ENCODE results near the gene KCNA4. TPM values are rescaled to one million over a fixed set of nuclear protein-coding genes. Genes with fewer than 3 reads are reported as not detected.
A peak's percentile ranks its signal among the peaks of the same experiment; 100 is the strongest.

The KCNA4 gene
- total RNA-seq, 1 donor from 2014 or later = not detected

DNA sequence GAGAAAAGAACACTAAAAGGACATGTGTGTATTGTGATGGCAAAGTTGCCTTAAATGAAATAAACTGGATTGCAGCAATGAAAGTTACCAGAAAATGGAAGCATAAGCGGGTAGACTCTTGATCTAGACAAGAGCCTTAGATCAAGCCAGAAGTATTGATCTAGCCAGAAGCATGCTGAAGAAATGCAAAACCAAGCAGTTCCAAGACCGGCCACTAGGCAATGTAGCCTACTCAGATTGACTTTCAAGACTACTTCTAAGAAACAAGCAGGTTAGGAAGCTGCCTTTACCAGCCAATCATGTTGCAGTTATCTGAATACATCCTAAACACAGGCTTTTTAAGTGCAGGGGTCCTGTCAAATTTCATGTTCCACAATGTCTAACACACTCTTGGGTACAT is 54.6 kb downstream of the KCNA4 start:
- DNase-seq (ENCODE audit: low read depth) = no peak
- TF ChIP-seq CTCF (IDR thresholded peaks at IDR 0.05; ENCODE audit: insufficient read depth, low read length, poor library complexity, severe bottlenecking) = peak; percentile 23
- H3K36me3 ChIP-seq (ENCODE audit: control insufficient read depth, insufficient read depth, low read length) = no peaks in the 10 kb centered on the region
- no peaks in the 10 kb centered on the region for H3K27me3 ChIP-seq (ENCODE audit: control insufficient read depth, insufficient read depth, low read length)
- H3K4me3 ChIP-seq (ENCODE audit: low read depth, low read length) = no peak overlapping the region

Other genes with a start within 250 kb of the KCNA4 start
- not detected in 2 replicates for gene FSHB, start 214.0 kb upstream of the KCNA4 start, total RNA-seq